MM.1S (cell line): ENCODE measurements around the gene TMEM72.

Source experiments
- EZH2 ChIP-seq: fragments of 300-600 bp; sonication (generic); optimal IDR thresholded peaks from 2 replicates; pipeline ENCODE3; 2017; ENCODE audit warnings: low read depth, mild to moderate bottlenecking, antibody characterized with exemption, low read length, mixed read lengths
- EZH2phosphoT487 ChIP-seq: fragments of 300-600 bp; sonication (generic); IDR thresholded peaks from 2 replicates; pipeline ENCODE4 v1.6.1; 2018; ENCODE audit warnings: antibody characterized with exemption, low read length
- TF ChIP-seq, protein P1 (sequence below): fragments of 300-600 bp; sonication (generic); IDR thresholded peaks from 2 replicates; pipeline ENCODE4 v1.5.1; 2016; ENCODE audit warnings: antibody characterized with exemption, low read length, mixed read lengths

DNA sequence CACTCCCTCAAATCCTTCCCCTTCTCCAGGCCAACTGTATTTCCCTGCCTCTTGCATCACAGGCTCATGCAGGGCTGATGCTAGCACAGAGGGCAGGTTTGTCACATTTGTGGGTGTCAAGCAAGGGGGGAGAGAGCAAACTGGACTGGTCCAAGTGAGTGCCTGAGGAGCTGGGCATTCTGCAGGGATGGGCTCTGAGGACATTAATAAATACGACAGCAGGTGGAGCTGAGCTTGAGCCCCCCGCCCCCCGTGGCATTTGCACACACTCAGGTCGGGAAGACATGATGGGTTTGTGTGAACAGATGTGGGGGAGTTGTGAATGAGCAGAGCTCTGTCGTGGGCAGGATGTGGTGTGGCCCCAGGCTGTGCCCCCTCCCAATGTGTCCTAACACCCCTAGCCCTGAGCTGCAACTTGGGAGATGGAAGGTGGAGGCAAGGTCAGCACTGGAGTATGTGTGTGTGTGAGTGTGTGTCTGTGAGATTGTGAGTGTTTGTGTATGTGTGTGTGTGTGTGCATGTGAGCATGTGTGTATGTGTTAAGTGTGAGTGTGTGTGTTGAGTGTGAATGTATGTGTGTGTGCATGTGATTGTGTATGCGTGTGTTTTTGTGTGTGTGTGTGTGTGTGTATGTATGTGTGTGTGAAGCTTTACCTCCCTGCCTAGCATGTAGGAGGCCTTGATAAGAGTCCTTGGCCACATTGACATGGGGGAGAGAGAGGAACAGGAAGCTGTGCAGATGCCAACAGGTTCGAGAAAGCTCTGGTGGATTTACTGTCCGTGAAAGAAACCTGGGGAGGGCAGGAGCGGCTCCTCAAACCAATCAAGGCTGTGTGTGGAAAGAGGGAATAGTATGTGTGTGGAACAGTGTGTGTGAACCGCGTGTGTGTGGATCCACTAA lies 57.6 kb downstream of the TMEM72 start:
- TF ChIP-seq, protein P1, sequence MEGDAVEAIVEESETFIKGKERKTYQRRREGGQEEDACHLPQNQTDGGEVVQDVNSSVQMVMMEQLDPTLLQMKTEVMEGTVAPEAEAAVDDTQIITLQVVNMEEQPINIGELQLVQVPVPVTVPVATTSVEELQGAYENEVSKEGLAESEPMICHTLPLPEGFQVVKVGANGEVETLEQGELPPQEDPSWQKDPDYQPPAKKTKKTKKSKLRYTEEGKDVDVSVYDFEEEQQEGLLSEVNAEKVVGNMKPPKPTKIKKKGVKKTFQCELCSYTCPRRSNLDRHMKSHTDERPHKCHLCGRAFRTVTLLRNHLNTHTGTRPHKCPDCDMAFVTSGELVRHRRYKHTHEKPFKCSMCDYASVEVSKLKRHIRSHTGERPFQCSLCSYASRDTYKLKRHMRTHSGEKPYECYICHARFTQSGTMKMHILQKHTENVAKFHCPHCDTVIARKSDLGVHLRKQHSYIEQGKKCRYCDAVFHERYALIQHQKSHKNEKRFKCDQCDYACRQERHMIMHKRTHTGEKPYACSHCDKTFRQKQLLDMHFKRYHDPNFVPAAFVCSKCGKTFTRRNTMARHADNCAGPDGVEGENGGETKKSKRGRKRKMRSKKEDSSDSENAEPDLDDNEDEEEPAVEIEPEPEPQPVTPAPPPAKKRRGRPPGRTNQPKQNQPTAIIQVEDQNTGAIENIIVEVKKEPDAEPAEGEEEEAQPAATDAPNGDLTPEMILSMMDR: no peak
- TF ChIP-seq EZH2 (no peak), EZH2phosphoT487 (no peak)
